COLO668 (cell line): Measurements from ENCODE around the gene EPAS1.

ENCODE experiments used
- DNase-seq: peaks from one replicate; lab custom pipeline; 2025; ENCODE audit not compliant: unreplicated experiment; lab: John Stamatoyannopoulos, UW

The EPAS1 gene

GRCh38 chr2:46430413-46430812 lies 133.2 kb downstream of the EPAS1 start:
- DNase-seq = no peak

- DNase-seq = no peak
Observed at GRCh38 chr2:46430992-46431391, 133.8 kb downstream of the EPAS1 start.

GRCh38 chr2:46431481-46432235 lies 134.5 kb downstream of the EPAS1 start:
- DNase-seq = no peak

GRCh38 chr2:46434851-46435273 lies 137.7 kb downstream of the EPAS1 start:
- no peak for DNase-seq

- DNase-seq = no peak
Observed at GRCh38 chr2:46435353-46435752, 138.1 kb downstream of the EPAS1 start.

- DNase-seq = no peak
Observed at GRCh38 chr2:46435796-46436360, 138.7 kb downstream of the EPAS1 start.
